Measurements from ENCODE around the gene DLX5.

The DLX5 gene

DNA sequence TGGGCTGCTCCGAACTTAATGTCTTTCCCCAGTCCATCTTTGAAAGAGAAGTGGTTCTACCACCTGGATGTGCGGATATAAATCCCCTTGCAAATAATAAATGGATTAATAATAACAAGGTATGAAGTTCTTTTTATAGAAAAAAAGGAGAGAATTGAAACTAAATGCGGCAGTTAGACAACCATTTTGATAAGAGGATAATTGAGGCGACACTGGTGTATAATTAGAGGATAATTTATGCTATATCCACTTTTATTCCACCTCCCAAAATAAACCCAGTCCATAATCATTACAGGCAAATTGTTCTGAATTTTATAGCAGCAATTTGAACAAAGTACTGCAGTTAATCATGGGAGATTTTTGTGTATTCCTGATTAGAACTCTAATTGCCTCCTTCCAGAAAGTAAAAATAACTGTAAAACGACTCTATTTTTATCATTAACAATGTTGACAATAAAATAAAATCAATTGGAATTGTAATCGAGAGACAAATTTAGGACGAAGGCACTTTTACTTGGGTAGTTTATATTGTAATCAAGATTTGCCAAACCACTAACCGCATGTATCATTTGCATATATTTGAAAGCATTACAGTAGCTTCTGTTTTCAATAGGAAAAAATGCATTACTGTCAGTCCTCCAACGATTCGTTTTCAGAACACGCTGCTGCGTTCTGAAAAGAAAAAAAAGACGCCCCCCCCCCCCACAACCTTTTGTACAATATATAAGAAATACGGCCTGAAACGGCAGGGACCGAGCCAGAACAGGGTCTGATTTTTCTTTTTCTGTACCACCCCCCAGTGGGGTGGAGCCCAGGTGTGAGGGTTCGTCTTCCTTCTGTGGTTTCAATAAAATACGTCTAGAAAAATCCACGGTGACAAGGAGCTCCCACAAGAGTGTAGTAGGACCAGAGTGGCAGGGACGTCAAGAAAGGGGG lies 20.1 kb downstream of the DLX5 start:
- no peak for DNase-seq

GRCh38 chr7:97003262-97004246 lies 21.1 kb downstream of the DLX5 start:
- DNase-seq, result no peak

DNA sequence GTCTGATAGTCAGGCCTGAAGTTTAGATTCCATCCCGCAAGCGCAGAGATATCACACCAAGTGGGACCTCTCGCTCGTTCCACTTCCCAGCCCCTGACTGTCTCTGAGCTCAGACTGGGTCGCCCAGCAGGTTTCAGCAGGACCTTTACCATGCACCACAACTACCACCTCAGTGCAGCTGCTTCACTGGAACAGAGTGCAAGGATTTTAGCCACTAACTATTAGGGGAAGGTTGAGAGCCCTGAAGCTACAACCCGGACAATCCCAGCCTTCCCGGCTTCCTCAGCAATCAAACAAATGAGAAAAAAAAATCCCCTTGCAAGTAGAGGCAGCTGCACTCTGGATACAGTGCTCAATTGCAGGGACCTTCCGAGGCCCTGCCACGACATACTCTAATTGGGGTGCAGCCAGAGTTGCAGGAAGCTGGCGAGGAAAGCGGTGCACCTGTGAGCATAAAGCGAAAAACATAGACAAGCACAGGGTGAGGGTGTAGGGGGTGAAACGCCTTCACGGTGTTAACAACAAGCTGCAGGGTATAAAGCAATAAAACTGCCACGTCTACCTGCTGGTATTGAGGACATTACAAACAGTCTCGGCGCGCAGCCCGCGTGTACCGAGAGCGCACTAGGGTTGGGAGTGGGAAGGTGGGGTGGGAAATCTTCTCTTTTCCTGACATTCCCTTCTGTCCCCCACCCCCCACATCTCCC lies 21.9 kb downstream of the DLX5 start:
- DNase-seq, result no peak

DNA sequence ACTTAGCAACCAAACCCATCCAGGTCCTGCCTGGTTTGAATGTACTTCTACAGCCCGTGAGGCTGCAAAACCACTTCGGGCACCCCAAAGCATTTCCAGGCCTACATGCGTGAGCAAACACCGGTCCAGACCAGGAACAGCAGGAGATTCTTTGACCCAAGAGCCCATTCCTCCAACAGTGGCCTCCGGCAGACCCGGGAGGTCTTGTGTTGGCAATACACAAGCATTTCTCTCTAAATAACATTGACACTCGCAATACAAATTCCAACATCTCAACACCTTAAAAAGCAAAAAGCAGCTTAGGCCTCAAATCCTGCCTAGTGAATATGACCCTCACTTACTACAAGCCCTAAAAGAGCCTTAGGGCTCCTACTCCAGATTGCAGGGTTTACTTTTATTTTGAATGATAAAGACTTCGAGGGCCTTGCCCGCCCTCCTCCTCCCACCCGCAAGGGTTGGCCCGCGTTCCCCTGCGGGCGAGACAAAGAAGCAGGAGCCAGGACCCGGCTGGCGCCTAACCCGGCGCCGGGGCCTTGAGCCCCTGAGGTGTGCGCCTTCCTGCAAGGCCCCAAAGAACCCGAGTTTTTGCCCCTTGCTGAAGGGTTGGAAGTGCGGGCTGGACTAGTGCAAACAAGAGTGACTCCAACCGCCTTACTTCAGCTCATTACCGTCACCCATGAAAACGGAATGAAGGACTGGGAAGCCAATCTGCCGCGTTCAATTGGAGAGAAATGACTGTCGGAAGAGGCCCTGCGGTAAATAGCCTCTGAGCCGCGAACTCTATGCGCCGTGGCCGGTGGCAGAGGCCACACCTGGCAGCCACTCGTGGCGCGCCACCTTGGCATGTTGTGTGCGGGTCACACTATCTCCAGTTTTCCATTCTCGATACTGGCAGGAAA lies 22.7 kb downstream of the DLX5 start:
- DNase-seq, result no peak

DNA sequence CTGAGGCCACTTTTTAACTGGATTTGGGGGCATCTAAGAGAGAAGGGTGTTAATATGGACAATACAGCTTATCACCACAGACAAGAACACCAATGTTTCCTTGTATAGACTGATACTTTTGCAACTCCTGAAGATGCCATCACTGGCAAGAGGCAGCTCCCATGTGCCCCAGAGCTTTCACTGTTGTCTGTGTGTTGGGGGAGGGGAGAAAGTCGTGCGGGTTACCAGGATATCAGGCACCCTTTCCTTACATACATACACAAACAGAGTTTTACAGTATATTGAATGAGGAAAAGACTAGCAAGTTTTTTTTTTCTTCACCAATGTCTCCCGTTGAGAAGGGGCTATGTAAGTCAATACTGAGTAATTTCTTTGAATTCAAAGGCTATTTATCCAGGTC lies 23.4 kb downstream of the DLX5 start:
- DNase-seq, result no peak

DNA sequence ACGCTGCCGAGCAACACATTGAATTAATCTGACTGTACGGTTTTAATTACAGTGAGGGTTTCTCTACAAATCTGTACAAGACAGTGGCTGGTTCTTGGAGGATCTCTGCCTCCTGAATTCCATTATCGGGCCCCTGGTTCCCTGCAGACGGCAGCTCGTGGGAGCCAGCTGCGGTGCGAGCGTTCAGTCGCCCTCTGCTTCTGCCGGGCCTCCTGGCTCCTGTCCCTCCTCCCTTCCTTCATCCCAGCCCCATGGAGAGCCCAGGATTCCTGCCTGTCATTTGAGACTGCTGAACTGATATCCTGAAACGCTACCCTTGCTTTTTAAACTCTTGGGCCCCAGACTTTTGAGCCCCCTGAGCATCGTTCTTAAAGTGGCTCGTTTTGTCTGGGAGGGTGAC lies 25.9 kb downstream of the DLX5 start:
- DNase-seq, result no peak

DNA sequence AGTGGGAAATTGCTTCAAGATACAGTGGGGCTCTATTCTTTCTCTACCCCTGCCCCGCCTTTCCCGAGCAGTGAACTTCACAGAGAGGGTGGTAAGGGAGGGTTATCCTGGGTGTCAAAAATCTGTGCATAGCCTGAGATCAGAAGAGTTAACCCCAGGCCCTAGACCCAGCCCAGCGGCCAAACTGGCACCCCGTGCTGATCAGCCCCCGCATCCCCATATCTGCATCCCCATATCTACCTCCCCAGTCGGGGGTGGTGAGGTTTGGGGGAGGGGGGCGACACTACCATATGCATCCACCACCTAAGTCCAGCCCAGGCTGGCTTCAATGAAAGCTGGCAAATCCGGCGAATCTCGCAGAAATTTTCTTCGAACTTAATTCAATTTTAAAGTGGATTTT lies 26.3 kb downstream of the DLX5 start:
- no peak for DNase-seq

DNA sequence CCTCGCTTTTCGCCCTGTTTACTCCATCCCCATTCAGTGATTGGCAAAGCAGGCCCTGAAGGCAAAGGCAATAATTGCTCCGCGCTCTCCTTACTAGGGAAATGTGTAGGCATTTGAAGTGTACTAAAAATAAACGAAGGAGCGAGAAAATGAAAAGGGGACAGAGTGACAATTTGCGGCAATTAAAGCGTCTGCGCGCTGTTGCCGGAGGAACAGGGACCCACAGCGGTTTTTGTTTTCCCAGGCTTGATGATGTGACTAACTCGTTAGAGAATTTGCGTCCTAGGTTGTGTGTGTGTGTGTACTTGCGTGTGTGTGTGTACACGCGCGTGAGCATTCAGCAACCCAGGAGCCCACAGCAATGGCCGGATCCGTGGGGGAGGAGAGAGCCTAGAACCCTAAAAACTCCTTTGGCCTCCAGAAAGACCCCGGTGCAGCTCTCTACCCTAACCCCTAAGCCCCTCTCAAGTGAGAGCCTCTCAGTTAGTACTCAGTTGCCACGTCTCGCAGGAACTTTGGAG lies 27.1 kb downstream of the DLX5 start:
- DNase-seq, result no peak

DNA sequence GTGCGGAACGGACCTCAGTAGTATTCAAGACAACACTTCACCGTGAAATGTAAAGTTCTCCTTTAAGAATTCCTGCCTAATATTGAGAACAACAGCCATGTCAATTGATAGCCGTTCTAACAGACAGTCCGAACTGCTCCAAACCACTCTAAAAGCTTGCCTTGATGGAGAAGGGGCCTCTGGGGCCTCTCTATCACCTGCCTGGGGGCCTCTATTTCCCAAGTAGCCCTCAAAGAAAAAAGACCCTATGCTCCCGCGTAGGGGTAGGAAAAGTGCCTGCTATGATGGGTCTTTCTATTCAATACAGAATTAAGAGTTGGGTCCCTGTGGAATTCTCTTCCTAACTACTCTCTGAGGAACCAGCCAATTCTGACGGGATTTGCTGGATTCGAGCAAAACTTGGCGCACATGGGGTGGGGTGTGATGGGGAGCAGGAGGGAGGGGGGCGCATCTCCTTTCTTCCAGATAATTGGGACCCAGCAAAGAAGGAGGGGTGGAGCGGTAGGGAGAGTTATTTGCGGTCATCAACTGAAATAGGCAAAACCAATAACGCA lies 27.6 kb downstream of the DLX5 start:
- DNase-seq, result no peak

DNA sequence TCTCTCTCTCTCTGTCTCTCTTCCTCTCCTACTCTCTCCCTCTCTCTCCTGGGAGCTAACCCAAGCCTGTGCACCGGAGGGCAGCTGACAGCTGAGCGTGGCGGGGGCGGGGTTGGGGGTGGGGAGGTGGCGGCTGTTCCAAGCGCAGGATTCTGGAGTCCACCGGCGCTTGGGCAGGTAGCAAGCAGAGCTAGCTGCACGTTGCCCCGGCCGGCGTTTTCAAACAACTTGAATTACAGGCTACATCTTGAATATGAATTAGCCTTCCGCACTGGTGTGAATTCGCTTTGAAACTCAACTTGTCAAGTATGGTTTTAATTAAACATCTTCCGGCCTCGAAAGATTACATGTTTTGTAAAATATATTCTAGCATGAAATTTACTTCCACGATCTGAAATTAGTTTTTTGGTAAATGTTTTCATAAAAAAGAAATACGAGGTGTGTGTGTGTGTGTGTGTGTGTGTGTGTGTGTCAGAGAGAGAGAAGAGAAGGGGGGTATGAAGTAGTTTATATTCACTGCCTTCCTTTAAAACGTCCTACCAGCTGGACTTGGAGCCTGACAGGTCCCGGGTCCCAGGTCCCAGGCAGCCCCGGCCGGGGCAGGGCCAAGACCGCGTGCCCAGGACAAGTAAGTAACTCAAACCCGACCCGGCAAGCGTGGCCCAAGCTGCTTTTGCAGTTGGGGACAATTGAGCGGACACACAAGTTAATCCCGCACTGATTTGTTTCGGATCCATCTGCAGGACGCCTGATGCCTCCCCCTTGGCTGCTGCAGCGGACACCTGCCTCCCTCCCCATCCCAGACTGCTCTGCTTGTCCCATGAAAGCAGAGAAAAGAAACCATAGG lies 28.3 kb downstream of the DLX5 start:
- no peak for DNase-seq

- DNase-seq, result no peak
These were observed 29.1 kb downstream of the DLX5 start for GRCh38 chr7:96995406-96996110.

DNA sequence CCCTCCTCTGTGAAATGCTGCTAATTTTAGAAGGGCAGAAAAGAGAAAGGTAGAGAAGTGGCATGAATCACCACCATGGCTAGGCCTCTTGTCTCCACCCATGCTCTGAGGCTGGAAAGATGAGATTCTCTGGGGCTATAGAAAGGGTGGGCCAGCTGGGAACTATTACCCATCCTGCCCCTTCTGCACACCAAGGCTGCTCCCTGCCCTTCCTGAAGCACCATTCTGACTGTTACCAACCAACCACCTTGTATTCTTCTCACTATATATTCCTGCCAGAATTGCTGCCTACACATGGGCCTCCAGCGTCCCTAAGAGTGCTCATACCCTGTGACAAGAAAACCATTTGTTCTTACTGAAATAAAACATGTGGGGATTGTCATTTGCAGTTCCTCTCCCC lies 30.7 kb downstream of the DLX5 start:
- DNase-seq, result no peak

DNA sequence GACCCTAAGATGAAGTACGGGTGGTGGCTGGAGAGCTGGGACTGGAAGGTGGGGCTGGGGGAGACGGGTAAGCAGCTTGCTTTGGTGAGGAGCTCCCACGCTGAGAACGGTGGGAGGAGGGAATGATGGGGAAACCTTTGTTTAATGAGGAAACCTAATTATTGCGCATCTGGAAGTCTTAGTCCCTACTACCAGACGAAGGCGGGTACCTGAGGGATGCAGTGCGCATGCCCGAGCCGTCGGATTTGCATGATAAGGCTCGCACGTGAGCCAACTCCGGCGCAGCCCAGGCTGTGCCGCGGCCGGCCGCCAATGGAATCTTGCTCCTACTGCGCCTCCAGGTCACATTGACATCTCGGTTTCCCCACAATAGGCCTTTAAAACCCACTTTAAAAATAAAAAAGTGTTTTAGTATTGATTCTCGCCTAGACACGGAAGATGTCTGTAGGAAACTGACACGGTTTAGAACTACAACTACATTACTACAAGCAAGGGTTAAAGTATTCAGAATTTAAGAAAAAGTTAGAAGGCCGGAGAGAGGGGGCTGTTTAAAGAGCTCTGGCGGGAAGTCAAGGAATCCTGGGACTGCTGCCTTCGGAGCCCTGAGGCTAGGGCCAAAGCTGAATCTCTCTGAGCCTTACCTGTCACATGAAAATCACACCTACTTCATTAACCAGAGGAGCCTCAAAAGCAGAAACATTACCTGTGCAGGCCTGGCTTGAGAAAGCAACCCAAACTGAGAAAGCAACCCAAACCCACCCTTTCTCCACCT lies 31.4 kb downstream of the DLX5 start:
- no peak for DNase-seq

GRCh38 chr7:96992192-96993005 lies 32.2 kb downstream of the DLX5 start:
- no peak for DNase-seq

DNA sequence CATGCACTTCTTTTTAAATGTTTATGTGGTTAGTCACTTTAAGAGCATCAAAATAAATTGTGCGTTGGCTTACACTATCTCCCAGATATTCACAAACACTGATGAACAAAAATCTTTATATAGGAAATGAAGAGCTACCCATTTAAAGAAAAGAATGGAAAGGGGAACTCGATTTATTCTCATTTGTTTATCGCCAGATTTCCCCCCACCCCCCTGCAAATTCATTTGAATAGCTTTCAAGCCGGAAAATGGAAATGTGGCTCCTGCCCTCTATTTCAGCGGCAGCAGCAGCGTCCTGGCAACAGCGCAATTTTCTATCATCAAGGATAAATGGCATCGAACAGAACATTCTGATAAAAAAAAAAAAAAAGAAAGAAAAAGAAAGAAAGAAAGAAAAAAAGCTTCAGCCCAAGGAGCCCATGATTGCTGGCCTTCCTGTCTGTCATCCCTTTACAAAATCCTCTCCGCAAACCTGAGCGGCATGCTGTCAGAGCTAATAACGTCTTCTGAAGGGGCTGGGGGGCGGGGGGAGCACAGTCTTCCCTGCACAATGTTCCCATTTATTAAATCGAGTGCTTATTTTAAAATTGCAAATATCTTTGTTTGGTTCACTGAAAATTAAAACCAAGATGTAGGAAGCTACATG lies 33.0 kb downstream of the DLX5 start:
- DNase-seq, result no peak

DNA sequence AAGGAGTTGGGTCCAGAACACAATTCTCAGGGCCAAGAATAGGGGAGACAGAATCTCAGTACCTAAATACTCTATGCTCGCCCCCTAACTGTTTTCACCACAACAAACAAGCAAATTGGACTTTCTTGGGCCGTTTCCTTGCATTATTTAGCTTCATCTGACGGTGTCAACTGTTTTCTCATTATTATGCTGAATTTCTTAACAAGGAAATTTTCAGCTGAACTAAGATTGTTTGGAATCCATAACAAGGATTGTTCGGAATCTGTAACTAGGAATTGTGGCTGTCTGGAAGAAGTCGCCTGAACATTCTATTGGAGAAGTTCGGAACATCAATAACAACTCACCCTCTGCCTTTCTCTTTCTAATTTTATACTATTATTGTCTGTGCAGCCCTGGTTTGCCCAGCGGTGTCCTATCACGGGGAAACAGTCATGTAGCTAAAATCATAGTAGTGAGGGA lies 34.7 kb downstream of the DLX5 start:
- DNase-seq, result no peak

GRCh38 chr7:96989241-96989858 lies 35.3 kb downstream of the DLX5 start:
- DNase-seq, result no peak
